GM12878 (cell line): ENCODE results near the gene SLC34A1. TPM values are rescaled to one million over a fixed set of nuclear protein-coding genes. Genes with fewer than 3 reads are reported as not detected.

Source experiments
- BCLAF1 ChIP-seq: fragments of 450-650 bp; IDR thresholded peaks from 2 replicates; pipeline ENCODE4 v1.6.1; 2017; ENCODE audit warnings: antibody characterized with exemption, mild to moderate bottlenecking, moderate library complexity
- CEBPB ChIP-seq, 2 experiments: fragments of 150-350 bp in 1 of 2; IDR thresholded peaks; 2 replicates each; pipeline ENCODE4 v1.6.1; 2012 to 2014; ENCODE audit warnings: low read depth in 2 of 2, low read length in 2 of 2, borderline replicate concordance in 1 of 2, inconsistent platforms in 1 of 2
- E4F1 ChIP-seq: fragments of 450-650 bp; IDR thresholded peaks from 2 replicates; pipeline ENCODE4 v1.6.1; 2018; ENCODE audit warnings: borderline replicate concordance, mild to moderate bottlenecking; ENCODE audit not compliant: partially characterized antibody
- EED ChIP-seq: sonication (generic); IDR thresholded peaks from 2 replicates; pipeline ENCODE4 v1.6.1; 2016; ENCODE audit warnings: antibody characterized with exemption, low read depth
- ELK1 ChIP-seq: IDR thresholded peaks from 2 replicates; pipeline ENCODE4 v1.6.1; 2012; ENCODE audit warnings: low read depth, low read length, improper control_type of control experiment
- KAT2A ChIP-seq: conservative IDR thresholded peaks from 2 replicates; pipeline ENCODE4 v1.6.1; 2011; ENCODE audit warnings: low read depth, low read length; ENCODE audit not compliant: control insufficient read depth
- MTA3 ChIP-seq: IDR thresholded peaks from 2 replicates; pipeline ENCODE4 v1.6.1; 2012; ENCODE audit warnings: low read length, inconsistent platforms, borderline replicate concordance
- MYC ChIP-seq: IDR thresholded peaks from 2 replicates; pipeline ENCODE4 v1.6.1; 2011; ENCODE audit warnings: mild to moderate bottlenecking, low read length, moderate library complexity, inconsistent platforms; ENCODE audit not compliant: insufficient read depth, insufficient replicate concordance, insufficient read length, severe bottlenecking
- NFXL1 ChIP-seq: fragments of 450-650 bp; IDR thresholded peaks from 2 replicates; pipeline ENCODE4 v1.6.1; 2017; ENCODE audit warnings: antibody characterized with exemption, mild to moderate bottlenecking, borderline replicate concordance
- SMARCA5 ChIP-seq: fragments of 450-650 bp; IDR thresholded peaks from 2 replicates; pipeline ENCODE4 v1.6.1; 2017; ENCODE audit warnings: mild to moderate bottlenecking
- SP1 ChIP-seq: IDR thresholded peaks from one replicate; pipeline ENCODE4 v1.6.1; 2011; ENCODE audit warnings: low read depth, low read length
- SUPT20H ChIP-seq: IDR thresholded peaks from 2 replicates; pipeline ENCODE4 v1.6.1; 2011; ENCODE audit warnings: low read depth, mild to moderate bottlenecking, low read length, moderate library complexity, borderline replicate concordance; ENCODE audit not compliant: control insufficient read depth
- TARDBP ChIP-seq: IDR thresholded peaks from 2 replicates; pipeline ENCODE4 v1.6.1; 2016; ENCODE audit warnings: borderline replicate concordance
- ZNF592 ChIP-seq: fragments of 450-650 bp; IDR thresholded peaks from 2 replicates; pipeline ENCODE4 v1.6.1; 2017; ENCODE audit warnings: mild to moderate bottlenecking, moderate library complexity
- polyA plus RNA-seq, 11 experiments: library from polyadenylated mRNA; depleted of rRNA in 4 of 11; unstranded in 6 of 11; stranded (reverse) in 5 of 11; fragments of >200 nt; fragmentation: Nextera tagmentation in 4 of 11; fragmentation: Illumina TruSeq in 1 of 11; extraction: Ambion mirVana in 4 of 11; extraction: Trizol in 1 of 11; gene quantifications; 1 replicate in 1 of 11; 2 replicates in 10 of 11; pipeline versions ENCODE4 v1.2.1 to v1.2.3, GENCODE V29; 2011 to 2016; ENCODE audit warnings: inconsistent platforms in 2 of 11, missing spikeins in 2 of 11, low read depth in 1 of 11
- total RNA-seq, 4 experiments: library from RNA; depleted of rRNA in 3 of 4; stranded (reverse); fragments of >200 nt in 3 of 4; fragmentation: Illumina TruSeq in 1 of 4; extraction: Trizol in 1 of 4; gene quantifications; 2 replicates each; pipeline versions ENCODE4 v1.2.1 to v1.2.3, GENCODE V29; 2013 to 2021

SLC34A1 gene
- total and polyA plus RNA-seq, 10 of the 15 experiments (the other 5 are each of a cell fraction or from before 2014, with no cell fraction given): 0.03 to 0.14 (median 0.09) TPM; not detected in 2

- TF ChIP-seq BCLAF1: no peak
- no peak for TF ChIP-seq SUPT20H
- no peak for TF ChIP-seq TARDBP
- TF ChIP-seq SMARCA5: peak; percentile 72; the same call in 1 of the 2 replicates
- no peak for TF ChIP-seq NFXL1
- no peak for TF ChIP-seq SP1
- no peak for TF ChIP-seq EED
- TF ChIP-seq ZNF592: no peak
- no peak for TF ChIP-seq CEBPB (IDR thresholded peaks at IDR 0.05; ENCODE audit: borderline replicate concordance in 1 of 2, low read depth in 2 of 2, low read length in 2 of 2)
- TF ChIP-seq MTA3: no peak
- TF ChIP-seq KAT2A: no peak
- TF ChIP-seq MYC: peak; percentile 44
- TF ChIP-seq ELK1: no peak
- TF ChIP-seq E4F1: no peak
These were observed 6.4 kb downstream of the SLC34A1 start (continued) for GRCh38 chr5:177390363-177391300.
